Activated T-helper 17 cell treated with anti-CD3 and anti-CD28 coated beads, Interleukin-2, amount 50 U/mL, for 72 hours (primary cell): ENCODE data around the gene CABP5. TPM values are rescaled to one million over a fixed set of nuclear protein-coding genes. Genes with fewer than 3 reads are reported as not detected.
A peak's percentile ranks its signal among the peaks of the same experiment; 100 is the strongest.
"Not testable (repeated sequence)": the region's sequence is repeated elsewhere in the genome, so short reads cannot be mapped to it uniquely, and the experiment has no call there.

Source experiments
- ATAC-seq: fragments of 150-1000 bp; cut with Tn5 transposase; replicated peaks from 2 replicates; pipeline ENCODE4 v1.10.0; 2021; ENCODE audit warnings: mild to moderate bottlenecking, moderate library complexity
- H3K27ac Mint-ChIP-seq: one replicate; pipeline ENCODE4 v1.8.0; 2022; ENCODE audit warnings: mixed read lengths
- H3K27me3 Mint-ChIP-seq: one replicate; pipeline ENCODE4 v1.8.0; 2022; ENCODE audit warnings: mixed read lengths
- H3K36me3 Mint-ChIP-seq: one replicate; pipeline ENCODE4 v1.8.0; 2022; ENCODE audit warnings: low read depth, mild to moderate bottlenecking, mixed read lengths
- H3K4me1 Mint-ChIP-seq: one replicate; pipeline ENCODE4 v1.8.0; 2022; ENCODE audit warnings: mixed read lengths
- H3K4me3 Mint-ChIP-seq: one replicate; pipeline ENCODE4 v1.8.0; 2022; ENCODE audit warnings: mild to moderate bottlenecking, mixed read lengths
- H3K9me3 Mint-ChIP-seq: one replicate; pipeline ENCODE4 v1.8.0; 2022; ENCODE audit warnings: mixed read lengths
- total RNA-seq, 2 donors: library from RNA; stranded (reverse); gene quantifications; one replicate each; pipeline ENCODE4 v1.2.3, GENCODE V29; 2022

CABP5 gene
- not detected for total RNA-seq

DNA sequence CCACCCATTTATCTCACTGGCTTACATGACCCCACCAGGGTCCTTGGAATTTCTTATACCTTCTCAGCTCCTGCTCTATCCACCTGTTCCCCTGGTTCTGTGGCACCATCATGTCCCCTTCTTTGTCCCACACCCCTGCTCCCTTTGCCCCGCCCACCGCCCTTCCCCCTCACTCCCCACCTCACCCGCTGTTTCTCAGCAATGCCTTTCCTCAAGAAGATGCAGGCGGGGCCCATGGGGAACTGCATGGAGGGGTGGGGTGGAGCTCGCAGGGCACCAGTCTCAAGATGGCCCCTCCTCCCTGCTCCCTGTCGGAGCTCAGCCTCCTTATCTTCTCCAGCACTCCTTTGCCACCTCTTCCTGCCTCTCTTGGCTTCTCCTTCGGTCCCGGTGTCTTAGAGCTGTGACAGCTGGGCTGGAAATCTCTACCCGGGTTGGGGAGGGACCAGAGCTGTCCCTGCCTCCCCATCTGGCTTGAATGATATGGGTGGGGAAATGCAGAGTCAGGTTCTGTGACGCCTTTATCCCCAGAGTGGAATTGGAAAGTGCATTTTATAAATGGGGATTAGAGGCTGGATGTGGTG is at the start of gene CABP5:
Gene CABP5, minus strand, starts transcription at position 405 of the 584 bp plus-strand sequence. Its CDS starts 157 bp downstream, at position 248.
- H3K4me3 Mint-ChIP-seq, result no peak within 1 kb of the TSS
- H3K9me3 Mint-ChIP-seq, result no peaks in the 10 kb centered on the region
- H3K27ac Mint-ChIP-seq, result no peak within 1 kb of the TSS
- H3K4me1 Mint-ChIP-seq, result no peaks in the 10 kb centered on the region
- no peaks in the 10 kb centered on the region for H3K36me3 Mint-ChIP-seq
- no peak for ATAC-seq
- peaks cover 47% of the 10 kb centered on the region for H3K27me3 Mint-ChIP-seq

DNA sequence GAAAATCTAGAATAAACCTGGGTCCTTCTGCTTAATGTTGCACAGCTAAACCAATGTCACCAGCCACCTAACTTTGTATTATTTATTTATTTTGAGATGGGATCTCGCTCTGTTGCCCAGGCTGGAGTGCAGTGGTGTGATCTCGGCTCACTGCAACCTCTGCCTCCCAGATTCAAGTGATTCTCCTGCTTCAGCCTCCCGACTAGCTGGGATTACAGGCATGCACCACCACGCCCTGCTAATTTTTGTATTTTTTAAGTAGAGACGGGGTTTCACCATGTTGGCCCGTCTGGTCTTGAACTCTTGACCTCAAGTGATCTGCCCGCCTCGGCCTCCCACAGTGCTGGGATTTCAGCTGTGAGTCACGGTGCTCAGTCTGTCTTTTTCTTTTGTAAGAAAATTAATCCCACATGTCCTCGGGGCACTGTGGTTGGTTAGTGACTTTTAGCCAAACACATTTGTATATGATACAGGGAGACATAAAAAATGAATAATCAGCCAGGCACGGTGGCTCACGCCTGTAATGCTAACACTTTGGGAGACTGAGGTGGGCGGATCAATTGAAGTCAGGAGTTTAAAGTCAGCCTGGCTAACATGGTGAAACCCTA is 47.3 kb upstream of the CABP5 start:
- H3K27me3 Mint-ChIP-seq, ATAC-seq, H3K4me3 Mint-ChIP-seq, H3K27ac Mint-ChIP-seq, H3K9me3 Mint-ChIP-seq, H3K4me1 Mint-ChIP-seq: not testable (repeated sequence)
- peaks cover 39% of the 10 kb centered on the region for H3K36me3 Mint-ChIP-seq

- Mint-ChIP-seq H3K27ac (no peak overlapping the region), H3K36me3 (peaks cover 31% of the 10 kb centered on the region), H3K4me3 (no peak overlapping the region), H3K9me3 (peaks cover 6% of the 10 kb centered on the region), H3K4me1 (no peaks in the 10 kb centered on the region), H3K27me3 (peaks cover 4% of the 10 kb centered on the region)
- no peak for ATAC-seq
Observed at GRCh38 chr19:48090281-48090802, 46.5 kb upstream of the CABP5 start.

DNA sequence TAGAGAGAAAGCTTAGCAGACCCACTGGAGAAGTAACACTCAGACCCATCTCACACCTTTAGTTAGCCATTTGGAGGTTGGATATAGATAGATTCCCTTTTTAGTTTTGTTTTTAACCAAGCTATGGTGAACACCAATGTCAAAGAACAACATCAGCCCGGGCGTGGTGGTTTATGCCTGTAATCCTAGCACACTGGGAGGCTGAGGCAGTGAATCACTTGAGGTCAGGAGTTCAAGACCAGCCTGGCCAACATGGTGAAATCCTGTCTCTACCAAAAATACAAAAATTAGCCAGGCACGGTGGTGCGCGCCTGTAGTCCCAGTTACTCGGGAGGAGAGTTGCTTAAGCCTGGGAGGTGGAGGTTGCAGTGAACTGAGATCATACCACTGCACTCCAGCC is 45.1 kb upstream of the CABP5 start:
- H3K4me3 Mint-ChIP-seq, ATAC-seq, H3K4me1 Mint-ChIP-seq, H3K27me3 Mint-ChIP-seq, H3K27ac Mint-ChIP-seq, H3K9me3 Mint-ChIP-seq: not testable (repeated sequence)
- H3K36me3 Mint-ChIP-seq, result peaks cover 17% of the 10 kb centered on the region

- no peak overlapping the region for H3K27ac Mint-ChIP-seq
- H3K4me3 Mint-ChIP-seq, result no peak overlapping the region
- H3K4me1 Mint-ChIP-seq, result no peaks in the 10 kb centered on the region
- no peaks in the 10 kb centered on the region for H3K9me3 Mint-ChIP-seq
- peaks cover 4% of the 10 kb centered on the region for H3K27me3 Mint-ChIP-seq
- H3K36me3 Mint-ChIP-seq, result no peaks in the 10 kb centered on the region
- no peak for ATAC-seq
Observed at GRCh38 chr19:48085904-48086864, 42.3 kb upstream of the CABP5 start.

DNA sequence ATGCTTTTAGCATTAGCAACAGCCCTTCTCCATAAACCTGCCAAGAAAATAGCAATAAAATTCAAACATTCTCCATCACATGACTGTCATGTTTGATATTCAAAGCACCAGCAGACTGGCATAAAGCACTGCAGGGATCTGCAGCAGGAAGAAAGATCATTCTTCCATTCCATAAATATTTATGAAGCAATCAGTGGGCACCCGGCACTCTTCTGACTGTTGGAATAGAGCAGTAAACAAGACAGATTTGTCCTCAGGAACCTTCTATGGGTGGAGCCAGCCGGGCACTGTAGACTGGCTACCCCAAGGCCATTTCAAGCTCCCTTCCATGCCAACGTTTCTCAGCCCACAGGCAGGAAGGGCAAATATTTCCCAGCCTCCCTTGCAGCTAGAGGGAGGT is 41.2 kb upstream of the CABP5 start:
- peaks cover 1% of the 10 kb centered on the region for H3K27me3 Mint-ChIP-seq
- H3K27ac Mint-ChIP-seq, result no peak overlapping the region
- H3K36me3 Mint-ChIP-seq, result no peaks in the 10 kb centered on the region
- no peak for ATAC-seq
- H3K4me3 Mint-ChIP-seq, result no peak overlapping the region
- H3K4me1 Mint-ChIP-seq, result no peaks in the 10 kb centered on the region
- no peaks in the 10 kb centered on the region for H3K9me3 Mint-ChIP-seq

GRCh38 chr19:48081106-48081505 is 37.2 kb upstream of the CABP5 start:
- Mint-ChIP-seq H3K4me3 (no peak overlapping the region), H3K36me3 (peaks cover 7% of the 10 kb centered on the region), H3K4me1 (no peaks in the 10 kb centered on the region), H3K9me3 (no peaks in the 10 kb centered on the region), H3K27me3 (no peaks in the 10 kb centered on the region), H3K27ac (no peak overlapping the region)
- ATAC-seq, result no peak

DNA sequence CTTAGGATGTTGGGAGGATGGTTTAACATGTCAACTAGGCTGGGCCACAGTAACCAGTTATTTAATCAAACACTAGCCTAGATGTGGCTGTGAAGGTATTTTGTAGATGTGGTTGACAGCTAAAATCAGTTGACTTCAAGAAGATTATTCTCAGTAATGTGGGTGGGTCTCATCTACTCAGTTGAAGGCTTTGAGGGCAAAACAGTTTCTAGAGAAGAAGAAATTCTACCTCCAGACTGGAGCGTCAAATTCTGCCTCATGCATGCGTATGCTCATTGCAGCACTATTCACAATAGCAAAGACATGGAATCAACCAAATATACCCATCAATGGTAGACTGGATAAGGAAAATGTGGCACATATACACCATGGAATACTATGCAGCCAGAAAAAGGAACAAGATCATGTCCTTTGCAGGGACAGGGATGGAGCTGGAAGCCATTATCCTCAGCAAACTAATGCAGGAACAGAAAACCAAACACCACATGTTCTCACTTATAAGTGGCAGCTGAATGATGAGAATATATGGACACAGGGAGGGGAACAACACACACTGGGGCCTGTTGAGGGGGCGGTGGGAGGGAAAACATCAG is 26.4 kb upstream of the CABP5 start:
- H3K4me3 Mint-ChIP-seq, H3K27me3 Mint-ChIP-seq, H3K27ac Mint-ChIP-seq, H3K36me3 Mint-ChIP-seq, H3K4me1 Mint-ChIP-seq, H3K9me3 Mint-ChIP-seq, ATAC-seq: not testable (repeated sequence)

- peaks cover 5% of the 10 kb centered on the region for H3K36me3 Mint-ChIP-seq
- no peaks in the 10 kb centered on the region for H3K27me3 Mint-ChIP-seq
- no peak overlapping the region for H3K27ac Mint-ChIP-seq
- no peaks in the 10 kb centered on the region for H3K4me1 Mint-ChIP-seq
- ATAC-seq, result no peak
- H3K4me3 Mint-ChIP-seq, result no peak overlapping the region
- no peaks in the 10 kb centered on the region for H3K9me3 Mint-ChIP-seq
Observed at GRCh38 chr19:48069435-48069834, 25.6 kb upstream of the CABP5 start.

DNA sequence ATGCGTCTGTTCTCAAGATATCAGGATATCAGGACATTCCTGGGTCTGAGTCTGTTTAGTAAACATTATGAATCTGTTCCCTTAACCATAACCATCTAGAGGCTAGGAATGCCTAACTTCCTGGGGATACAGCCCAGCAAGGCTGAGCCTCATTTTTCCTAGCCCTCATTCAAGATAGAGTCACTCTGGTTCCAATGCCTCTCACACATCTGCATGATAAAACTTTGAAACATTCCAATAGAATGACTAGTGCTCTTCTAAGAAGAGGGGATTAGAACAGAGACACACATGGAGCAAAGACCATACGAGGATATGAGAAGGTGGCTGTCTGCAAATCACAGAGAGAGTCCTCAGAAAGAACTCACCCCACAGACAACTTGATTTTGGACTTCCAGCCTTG is 20.6 kb upstream of the CABP5 start:
- H3K36me3 Mint-ChIP-seq, result no peaks in the 10 kb centered on the region
- H3K27me3 Mint-ChIP-seq, result peaks cover 3% of the 10 kb centered on the region
- H3K4me1 Mint-ChIP-seq, result no peaks in the 10 kb centered on the region
- no peak overlapping the region for H3K27ac Mint-ChIP-seq
- H3K4me3 Mint-ChIP-seq, result no peak overlapping the region
- no peak for ATAC-seq
- no peaks in the 10 kb centered on the region for H3K9me3 Mint-ChIP-seq

DNA sequence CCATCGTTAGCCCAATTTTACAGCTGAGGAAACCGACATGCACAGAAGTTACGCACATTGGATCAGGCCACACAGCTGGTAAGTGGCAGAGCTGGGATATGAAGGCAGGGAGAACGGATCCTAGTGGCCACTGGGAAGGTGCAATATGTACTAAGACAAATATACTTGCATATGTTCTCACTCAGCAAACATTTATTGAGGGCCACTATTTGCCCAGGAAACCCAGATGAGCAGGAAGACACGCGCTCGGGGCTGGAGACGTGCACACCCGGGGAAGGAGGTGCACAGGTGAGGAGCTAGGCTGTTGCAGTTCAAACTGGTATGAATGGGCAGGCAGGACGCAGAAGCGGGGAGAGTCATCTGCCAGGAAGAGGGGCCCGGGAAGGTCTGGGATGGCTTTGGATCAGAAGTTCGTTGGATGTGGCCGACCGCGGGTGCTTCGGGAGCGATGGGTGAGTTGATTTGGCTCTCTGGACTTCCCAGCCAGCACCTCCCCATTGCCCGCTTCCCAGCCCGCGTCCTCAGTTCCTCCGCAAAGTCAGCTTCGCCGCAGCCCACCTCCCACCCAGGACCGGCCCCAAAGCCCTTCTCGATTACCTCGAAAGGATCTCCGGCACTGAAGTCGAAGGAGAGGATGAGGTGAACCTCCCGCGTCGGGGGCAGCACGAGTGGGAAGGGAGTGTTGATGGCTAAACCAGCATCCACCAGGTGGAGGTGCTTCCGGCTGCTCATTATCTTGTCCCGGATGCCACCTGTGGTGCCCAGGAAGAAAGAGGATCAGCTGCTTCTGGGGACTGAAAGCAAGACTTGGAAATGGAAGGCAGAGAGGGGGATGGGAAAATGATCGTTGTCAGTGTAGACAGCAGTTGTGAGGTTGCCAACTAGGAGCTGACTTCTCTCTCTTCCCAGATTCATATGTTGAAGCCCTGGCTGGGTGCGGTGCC is 17.8 kb upstream of the CABP5 start:
- H3K4me1 Mint-ChIP-seq, result no peaks in the 10 kb centered on the region
- ATAC-seq, result no peak
- H3K9me3 Mint-ChIP-seq, result no peaks in the 10 kb centered on the region
- no peak overlapping the region for H3K27ac Mint-ChIP-seq
- H3K4me3 Mint-ChIP-seq, result no peak overlapping the region
- peaks cover 3% of the 10 kb centered on the region for H3K27me3 Mint-ChIP-seq
- H3K36me3 Mint-ChIP-seq, result no peaks in the 10 kb centered on the region

- Mint-ChIP-seq H3K9me3 (no peaks in the 10 kb centered on the region), H3K27ac (no peak overlapping the region), H3K27me3 (peaks cover 3% of the 10 kb centered on the region), H3K4me1 (no peaks in the 10 kb centered on the region), H3K4me3 (no peak overlapping the region), H3K36me3 (no peaks in the 10 kb centered on the region)
- ATAC-seq, result no peak
Observed at GRCh38 chr19:48060381-48060780, 16.5 kb upstream of the CABP5 start.

DNA sequence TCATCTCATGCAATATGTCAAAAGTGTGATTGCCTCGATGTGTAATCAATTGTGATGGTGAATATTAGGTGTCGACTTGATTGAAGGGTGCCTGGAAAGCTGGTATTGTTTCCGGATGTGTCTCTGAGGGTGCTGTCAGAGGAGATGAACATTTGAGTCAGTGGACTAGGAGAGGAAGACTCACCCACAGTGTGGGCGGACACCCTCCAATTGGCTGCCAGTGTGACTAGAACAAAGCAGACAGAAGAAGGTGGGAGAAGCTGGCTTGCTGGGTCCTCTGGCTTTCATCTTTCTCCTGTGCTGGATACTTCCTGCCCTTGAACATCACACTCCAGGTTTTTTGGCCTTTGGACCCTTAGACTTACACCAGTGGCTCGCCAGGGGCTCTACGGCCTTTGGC is 15.5 kb upstream of the CABP5 start:
- Mint-ChIP-seq H3K4me1 (no peaks in the 10 kb centered on the region), H3K4me3 (no peak overlapping the region), H3K27me3 (peaks cover 3% of the 10 kb centered on the region), H3K9me3 (no peaks in the 10 kb centered on the region), H3K27ac (no peak overlapping the region), H3K36me3 (no peaks in the 10 kb centered on the region)
- ATAC-seq, result peak; percentile 45

GRCh38 chr19:48053856-48054255 is 10.0 kb upstream of the CABP5 start:
- Mint-ChIP-seq H3K27ac (no peak overlapping the region), H3K9me3 (no peaks in the 10 kb centered on the region), H3K36me3 (peaks cover 5% of the 10 kb centered on the region), H3K27me3 (no peaks in the 10 kb centered on the region), H3K4me3 (no peak overlapping the region), H3K4me1 (no peaks in the 10 kb centered on the region)
- ATAC-seq, result no peak
